Vagina (tissue), 2 donors: ENCODE data around the gene HCAR3. TPM values are rescaled to one million over a fixed set of nuclear protein-coding genes. Genes with fewer than 3 reads are reported as not detected.
"Not testable (repeated sequence)": the region's sequence is repeated elsewhere in the genome, so short reads cannot be mapped to it uniquely, and the experiment has no call there.

Source experiments
- DNase-seq, 2 donors: peaks; one replicate each; pipeline ENCODE4 v3.0.0-alpha.2; 2017; ENCODE audit errors: extremely low spot score in 2 of 2
- H3K27ac ChIP-seq: fragments of 200-600 bp; sonication (generic); one replicate; pipeline ENCODE4 v1.5.1; 2019
- H3K27me3 ChIP-seq: fragments of 200-600 bp; sonication (generic); one replicate; pipeline ENCODE4 v1.5.1; 2019
- H3K36me3 ChIP-seq, 2 donors: fragments of 200-600 bp; sonication (generic); one replicate each; pipeline ENCODE4 v1.5.1; 2017 to 2019
- H3K4me1 ChIP-seq: fragments of 200-600 bp; sonication (generic); one replicate; pipeline ENCODE4 v1.5.1; 2019
- H3K4me3 ChIP-seq, 2 donors: fragments of 200-600 bp; sonication (generic); 1 replicate in 1 of 2; 2 replicates in 1 of 2; pipeline ENCODE4 v1.5.1; 2016 to 2019
- H3K9me3 ChIP-seq: fragments of 200-600 bp; sonication (generic); one replicate; pipeline ENCODE4 v1.5.1; 2019
- POLR2A ChIP-seq, 2 donors: fragments of 450-650 bp; IDR thresholded peaks; one replicate each; pipeline ENCODE4 v1.6.1; 2017; ENCODE audit warnings: antibody characterized with exemption in 2 of 2, mild to moderate bottlenecking in 2 of 2, moderate library complexity in 2 of 2
- POLR2AphosphoS5 ChIP-seq, 2 donors: sonication (generic); formaldehyde crosslinking; IDR thresholded peaks; one replicate each; pipeline ENCODE4 v1.9.0; 2017; ENCODE audit warnings: antibody characterized with exemption in 2 of 2, mild to moderate bottlenecking in 2 of 2, low read depth in 1 of 2; ENCODE audit not compliant: insufficient read depth in 1 of 2
- intact Hi-C: fragments of 100-400 bp; cut with DNase I; formaldehyde crosslinking; loops from one replicate; pipeline ENCODE4 v1.15.1; 2023
- total RNA-seq: library from RNA; depleted of rRNA; stranded (reverse); fragments of >200 nt; gene quantifications from one replicate; pipeline ENCODE4 v1.2.3, GENCODE V29; 2016
- TF ChIP-seq, protein P1 (sequence below), 3 experiments: fragments of 450-650 bp in 2 of 3; fragments of 200-600 bp in 1 of 3; sonication (generic) in 1 of 3; IDR thresholded peaks; one replicate each; pipeline ENCODE4 v1.5.1; 2017 to 2019; ENCODE audit warnings: antibody characterized with exemption in 3 of 3, mild to moderate bottlenecking in 2 of 3, moderate library complexity in 2 of 3

HCAR3 gene
- total RNA-seq, 1 donor from 2014 or later: 0.74 TPM

DNA sequence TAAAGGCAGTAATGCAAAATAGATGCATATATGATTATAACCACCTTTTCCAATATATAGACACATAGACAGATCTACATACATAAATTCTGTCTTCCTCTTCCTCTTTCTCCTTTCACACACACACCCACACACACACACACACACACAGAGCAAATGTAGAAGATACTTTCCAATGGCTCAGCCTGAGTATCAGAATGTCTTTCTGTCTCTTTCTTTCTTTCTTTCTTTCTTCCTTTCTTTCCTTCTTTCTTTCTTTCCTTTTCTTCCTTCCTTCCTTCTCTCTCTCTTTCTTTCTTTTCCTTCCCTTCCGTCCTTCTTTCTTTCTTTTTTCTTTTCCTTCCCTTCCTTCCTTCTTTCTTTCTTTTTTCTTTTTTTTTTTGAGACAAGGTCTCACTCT, 5.3 kb downstream of the HCAR3 start:
- H3K36me3 ChIP-seq, H3K27ac ChIP-seq, H3K4me1 ChIP-seq, intact Hi-C loops, H3K27me3 ChIP-seq, H3K4me3 ChIP-seq, DNase-seq, H3K9me3 ChIP-seq: not testable (repeated sequence)

DNA sequence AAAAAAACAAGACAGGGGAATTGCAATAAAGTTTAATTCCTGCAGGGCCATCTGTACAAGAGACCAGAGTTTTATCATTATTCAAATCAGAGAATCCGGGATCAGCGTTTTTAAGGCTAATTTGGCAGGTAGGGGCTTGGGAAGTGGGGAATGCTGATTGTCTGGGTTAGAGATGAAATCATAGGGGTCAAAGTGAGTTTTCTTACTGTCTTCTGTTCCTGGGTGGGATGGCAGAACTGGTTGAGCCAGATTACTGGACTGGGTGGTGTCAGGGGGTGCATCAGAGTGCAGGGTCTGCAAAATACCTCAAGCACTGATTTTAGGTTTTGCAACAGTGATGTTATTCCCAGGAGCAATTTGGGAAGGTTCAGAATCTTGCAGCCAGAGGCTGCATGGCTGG, 6.3 kb downstream of the HCAR3 start:
- H3K27ac ChIP-seq, H3K36me3 ChIP-seq, DNase-seq, H3K9me3 ChIP-seq, H3K4me3 ChIP-seq, intact Hi-C loops, H3K27me3 ChIP-seq, H3K4me1 ChIP-seq: not testable (repeated sequence)

DNA sequence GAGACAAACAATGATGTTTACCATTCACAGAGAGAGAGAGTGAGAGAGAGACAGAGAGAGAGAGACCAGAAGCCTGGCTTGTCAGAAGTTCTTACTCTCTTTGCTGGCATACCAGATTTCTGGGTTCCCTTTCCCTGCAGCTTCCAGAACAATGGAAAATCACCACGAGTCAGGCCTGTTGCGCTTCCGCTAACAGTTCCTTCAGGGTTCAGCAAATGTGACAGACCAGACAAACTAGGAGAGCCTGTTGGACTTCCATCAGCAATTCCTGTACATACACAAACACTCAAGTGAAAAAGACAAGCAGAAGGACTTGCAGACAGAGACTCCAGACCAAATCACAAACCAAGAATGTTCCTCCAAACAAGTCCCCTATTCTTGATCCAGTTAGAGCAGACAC, 7.3 kb downstream of the HCAR3 start:
- H3K4me1 ChIP-seq, intact Hi-C loops, H3K9me3 ChIP-seq: not testable (repeated sequence)

DNA sequence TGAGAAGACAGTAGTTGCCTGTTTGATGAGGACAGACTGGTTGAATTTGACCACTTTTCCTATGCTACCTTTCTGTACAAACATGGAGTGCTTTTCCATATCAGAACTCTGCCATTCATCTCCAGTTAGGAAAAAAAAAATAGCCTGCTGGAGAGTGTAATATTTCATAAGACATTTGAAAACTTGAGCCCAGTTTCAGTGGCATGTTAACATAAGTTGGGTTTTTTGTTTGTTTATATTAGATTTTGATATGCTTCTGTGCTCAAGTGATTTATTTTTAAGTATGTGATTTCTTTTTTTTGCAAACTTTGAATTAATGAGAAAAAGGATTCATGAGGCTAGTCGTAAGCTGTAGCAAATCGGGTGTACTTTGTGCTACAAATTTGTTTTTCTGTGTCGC, 12.8 kb downstream of the HCAR3 start:
- H3K36me3 ChIP-seq, intact Hi-C loops, H3K4me3 ChIP-seq, H3K27me3 ChIP-seq, DNase-seq, H3K4me1 ChIP-seq, H3K9me3 ChIP-seq, H3K27ac ChIP-seq: not testable (repeated sequence)

More for the DNA sequence above, 7.3 kb downstream of the HCAR3 start:
- not testable (repeated sequence) for H3K27me3 ChIP-seq, H3K4me3 ChIP-seq, DNase-seq, H3K27ac ChIP-seq, H3K36me3 ChIP-seq

DNA sequence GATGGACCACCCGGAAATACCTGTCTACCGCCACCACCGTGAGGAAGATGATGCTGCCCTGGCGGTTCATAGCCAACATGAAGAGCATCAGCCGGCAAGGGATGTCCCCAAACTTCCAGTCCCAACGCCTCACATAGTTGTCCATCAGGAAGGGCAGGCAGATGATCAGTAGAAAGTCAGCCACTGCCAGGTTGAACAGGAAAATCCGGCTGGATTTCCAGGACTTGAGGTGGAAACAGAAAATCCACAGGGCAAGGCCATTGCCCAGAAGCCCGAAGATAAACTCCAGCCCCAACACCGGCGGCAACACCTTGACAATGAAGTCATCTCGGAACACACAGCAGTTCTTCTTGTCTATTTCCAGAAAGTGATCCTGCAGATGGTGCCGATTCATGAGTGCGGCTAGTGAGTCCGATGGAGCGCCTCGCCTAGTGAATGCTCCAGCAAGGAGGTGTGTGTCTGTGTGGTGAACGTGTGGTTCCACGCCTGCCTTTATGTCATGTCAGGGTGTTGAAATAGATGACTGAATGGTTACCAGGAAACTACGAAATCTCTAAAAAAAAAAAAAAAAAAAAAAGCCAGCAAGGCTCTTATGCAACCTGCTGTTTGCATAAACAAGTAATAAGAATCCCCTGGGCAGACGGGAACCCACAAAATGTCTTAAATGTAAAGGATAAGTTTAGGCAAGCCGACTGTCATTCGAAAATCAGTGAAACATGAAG, 13.6 kb downstream of the HCAR3 start, which contains the start of gene HCAR2:
HCAR2 (minus strand) TSS at position 468 of the 722 bp plus-strand sequence; CDS start at position 394, 74 bp downstream.
- H3K4me3 ChIP-seq: peak within 1 kb of the TSS in 1 of 2 donors; percentile 13
- H3K36me3 ChIP-seq, H3K27me3 ChIP-seq, H3K27ac ChIP-seq, H3K4me1 ChIP-seq, intact Hi-C loops, H3K9me3 ChIP-seq, DNase-seq: not testable (repeated sequence)

DNA sequence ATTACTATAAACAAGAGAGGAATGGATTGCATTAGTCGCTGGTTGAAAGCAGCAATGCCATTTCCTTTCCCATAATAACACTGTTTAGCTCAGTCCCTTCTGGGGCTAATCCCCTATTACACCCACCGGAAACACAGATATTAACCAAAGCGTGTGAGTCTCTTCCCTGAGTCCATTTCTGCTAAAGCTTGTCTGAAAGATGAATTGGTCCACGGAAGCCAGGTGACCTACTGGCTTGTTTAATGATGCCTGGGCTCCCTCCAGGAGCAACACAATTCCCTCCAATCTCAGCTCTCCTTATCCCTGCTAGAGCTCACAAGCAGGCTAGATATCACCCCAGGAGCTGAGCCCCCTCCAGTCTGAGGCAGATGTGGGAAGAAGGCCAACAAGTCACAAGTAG, 15.1 kb downstream of the HCAR3 start:
- H3K27me3 ChIP-seq, H3K27ac ChIP-seq, intact Hi-C loops, DNase-seq, H3K9me3 ChIP-seq, H3K36me3 ChIP-seq, H3K4me1 ChIP-seq: not testable (repeated sequence)
- peak overlapping the region in 1 of 2 donors; percentile 13 for H3K4me3 ChIP-seq

DNA sequence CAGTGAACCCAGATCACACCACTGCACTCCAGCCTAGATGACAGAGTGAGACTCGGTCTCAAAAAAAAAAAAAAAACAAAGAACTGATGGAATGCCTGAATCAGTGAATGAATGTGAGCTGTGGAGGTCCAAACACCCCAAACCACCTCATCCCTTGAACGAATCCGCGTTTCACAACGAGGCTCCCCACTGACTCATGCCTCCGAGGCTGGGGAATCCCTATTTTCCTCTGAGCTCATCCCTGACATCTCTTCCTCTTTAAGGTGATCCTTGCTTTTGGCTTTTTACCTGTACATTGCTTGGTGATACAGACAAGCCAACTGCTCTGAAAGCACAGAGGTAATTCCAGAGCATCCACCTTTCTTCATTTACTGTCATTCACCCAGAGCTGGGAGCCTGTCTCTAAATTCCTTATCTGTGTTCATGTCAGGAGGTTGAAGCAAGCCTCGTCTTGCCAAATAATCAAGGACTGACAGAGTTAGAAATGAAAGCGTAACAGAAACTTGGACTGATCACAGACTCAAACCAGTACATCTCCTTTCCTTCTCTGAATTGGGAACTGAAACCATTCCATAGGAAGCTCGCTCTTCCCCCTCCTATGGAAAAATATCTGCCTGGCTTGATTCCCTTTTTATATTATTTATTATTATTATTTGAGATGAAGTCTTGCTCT, 16.4 kb downstream of the HCAR3 start:
- H3K36me3 ChIP-seq, intact Hi-C loops, H3K4me3 ChIP-seq, H3K27ac ChIP-seq, H3K9me3 ChIP-seq, H3K4me1 ChIP-seq, DNase-seq, H3K27me3 ChIP-seq: not testable (repeated sequence)

DNA sequence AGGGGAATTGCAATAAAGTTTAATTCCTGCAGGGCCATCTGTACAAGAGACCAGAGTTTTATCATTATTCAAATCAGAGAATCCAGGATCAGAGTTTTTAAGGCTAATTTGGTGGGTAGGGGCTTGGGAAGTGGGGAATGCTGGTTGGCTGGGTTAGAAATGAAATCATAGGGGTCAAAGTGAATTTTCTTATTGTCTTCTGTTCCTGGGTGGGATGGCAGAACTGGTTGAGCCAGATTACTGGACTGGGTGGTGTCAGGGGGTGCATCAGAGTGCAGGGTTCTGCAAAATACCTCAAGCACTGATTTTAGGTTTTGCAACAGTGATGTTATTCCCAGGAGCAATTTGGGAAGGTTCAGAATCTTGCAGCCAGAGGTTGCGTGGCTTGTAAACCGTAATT, 19.7 kb downstream of the HCAR3 start:
- H3K9me3 ChIP-seq, H3K27me3 ChIP-seq, H3K4me1 ChIP-seq, H3K4me3 ChIP-seq, DNase-seq, H3K36me3 ChIP-seq, H3K27ac ChIP-seq, intact Hi-C loops: not testable (repeated sequence)

DNA sequence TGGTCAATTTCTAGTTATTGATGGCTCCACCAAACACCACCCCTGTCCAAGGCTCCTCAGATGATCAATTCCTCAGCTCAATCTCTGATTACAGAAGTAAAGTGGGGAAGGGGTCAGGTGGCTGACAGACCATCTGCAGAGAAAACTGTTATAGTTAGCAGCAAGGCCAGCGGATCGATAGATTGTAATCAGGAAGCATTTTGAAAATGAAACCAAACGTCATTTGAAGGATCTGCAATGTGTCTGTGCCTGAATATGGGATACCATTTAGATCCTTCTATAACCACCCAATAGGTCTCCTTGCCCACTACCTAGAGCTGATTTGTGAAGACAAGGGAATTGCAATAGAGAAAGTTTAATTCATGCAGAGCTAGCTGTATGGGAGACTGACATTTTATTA, 25.0 kb downstream of the HCAR3 start:
- H3K27me3 ChIP-seq: no peaks in the 10 kb centered on the region
- H3K9me3 ChIP-seq: no peaks in the 10 kb centered on the region
- no peak for DNase-seq
- TF ChIP-seq POLR2A (IDR thresholded peaks at IDR 0.05) (no peak), POLR2AphosphoS5 (IDR thresholded peaks at IDR 0.05; ENCODE audit: insufficient read depth in 1 of 2, low read depth in 1 of 2) (no peak)
- TF ChIP-seq, protein P1, sequence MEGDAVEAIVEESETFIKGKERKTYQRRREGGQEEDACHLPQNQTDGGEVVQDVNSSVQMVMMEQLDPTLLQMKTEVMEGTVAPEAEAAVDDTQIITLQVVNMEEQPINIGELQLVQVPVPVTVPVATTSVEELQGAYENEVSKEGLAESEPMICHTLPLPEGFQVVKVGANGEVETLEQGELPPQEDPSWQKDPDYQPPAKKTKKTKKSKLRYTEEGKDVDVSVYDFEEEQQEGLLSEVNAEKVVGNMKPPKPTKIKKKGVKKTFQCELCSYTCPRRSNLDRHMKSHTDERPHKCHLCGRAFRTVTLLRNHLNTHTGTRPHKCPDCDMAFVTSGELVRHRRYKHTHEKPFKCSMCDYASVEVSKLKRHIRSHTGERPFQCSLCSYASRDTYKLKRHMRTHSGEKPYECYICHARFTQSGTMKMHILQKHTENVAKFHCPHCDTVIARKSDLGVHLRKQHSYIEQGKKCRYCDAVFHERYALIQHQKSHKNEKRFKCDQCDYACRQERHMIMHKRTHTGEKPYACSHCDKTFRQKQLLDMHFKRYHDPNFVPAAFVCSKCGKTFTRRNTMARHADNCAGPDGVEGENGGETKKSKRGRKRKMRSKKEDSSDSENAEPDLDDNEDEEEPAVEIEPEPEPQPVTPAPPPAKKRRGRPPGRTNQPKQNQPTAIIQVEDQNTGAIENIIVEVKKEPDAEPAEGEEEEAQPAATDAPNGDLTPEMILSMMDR (IDR thresholded peaks at IDR 0.05): no peak
- H3K4me3 ChIP-seq: no peak overlapping the region
- H3K27ac ChIP-seq: no peak overlapping the region
- H3K36me3 ChIP-seq: no peaks in the 10 kb centered on the region
- intact Hi-C loops: loop anchor here (2.0 kb wide), 1 partner anchor 63 kb away; no protein-coding TSS in a partner anchor
- no peaks in the 10 kb centered on the region for H3K4me1 ChIP-seq
